ENCODE measurements around the gene AHRR.

AHRR gene

GRCh38 chr5:346229-346935, 24.9 kb downstream of the AHRR start:
- DNase-seq (ENCODE audit: low read depth in 2 of 2): no peak

DNA sequence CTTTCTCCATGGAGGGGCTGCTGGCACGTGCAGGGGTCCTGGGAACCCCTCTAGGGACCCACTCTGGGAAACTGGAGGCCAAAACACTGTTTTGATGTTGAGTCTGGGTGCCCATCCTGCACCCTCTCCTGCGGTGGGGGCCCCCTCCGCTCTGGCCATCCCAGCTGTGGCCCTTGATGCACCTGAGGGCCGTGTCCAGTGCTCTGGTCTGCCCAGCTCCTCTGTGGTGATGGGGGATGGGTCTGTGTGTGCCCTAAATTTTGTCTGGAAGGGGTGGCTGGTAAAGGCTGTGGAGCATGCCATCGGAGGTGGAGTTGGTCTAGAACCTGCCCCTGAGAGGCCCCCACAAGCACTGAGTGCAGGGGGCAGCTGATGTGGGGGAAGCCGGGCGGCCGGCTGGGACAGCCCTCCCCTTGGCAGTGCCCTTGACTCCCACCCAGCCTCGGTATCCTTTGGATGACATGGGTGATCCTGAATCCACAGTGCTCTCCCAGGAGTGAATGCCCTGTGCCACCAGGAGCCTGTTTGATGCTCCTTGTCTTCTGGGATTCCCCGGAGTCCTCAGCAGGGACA, 26.3 kb downstream of the AHRR start:
- no peak for DNase-seq (ENCODE audit: low read depth in 2 of 2)

GRCh38 chr5:348726-349125, 27.2 kb downstream of the AHRR start:
- no peak for DNase-seq (ENCODE audit: low read depth in 2 of 2)

DNA sequence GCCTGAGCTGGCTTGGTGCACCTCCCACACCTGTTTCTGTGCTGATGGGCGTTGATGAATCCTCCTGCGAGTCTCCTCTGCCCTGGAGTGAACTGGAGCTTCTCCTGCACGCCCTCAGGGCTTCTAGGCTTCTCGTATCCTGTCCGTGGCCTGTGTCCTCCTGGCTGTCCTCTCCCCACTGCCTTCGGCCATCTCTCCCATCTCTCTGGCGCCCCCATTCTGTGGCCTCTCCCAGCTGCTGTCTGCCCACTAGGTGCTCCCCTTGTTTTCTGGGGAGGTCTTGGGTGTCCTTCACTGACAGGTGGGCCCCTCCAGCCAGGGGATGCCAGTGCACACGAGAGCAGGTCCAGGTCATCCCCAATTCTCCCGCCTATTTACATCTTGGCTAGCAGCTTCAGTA, 28.8 kb downstream of the AHRR start:
- no peak for DNase-seq (ENCODE audit: low read depth in 2 of 2)

GRCh38 chr5:351084-351920, 29.8 kb downstream of the AHRR start:
- no peak for DNase-seq (ENCODE audit: low read depth in 2 of 2)

DNA sequence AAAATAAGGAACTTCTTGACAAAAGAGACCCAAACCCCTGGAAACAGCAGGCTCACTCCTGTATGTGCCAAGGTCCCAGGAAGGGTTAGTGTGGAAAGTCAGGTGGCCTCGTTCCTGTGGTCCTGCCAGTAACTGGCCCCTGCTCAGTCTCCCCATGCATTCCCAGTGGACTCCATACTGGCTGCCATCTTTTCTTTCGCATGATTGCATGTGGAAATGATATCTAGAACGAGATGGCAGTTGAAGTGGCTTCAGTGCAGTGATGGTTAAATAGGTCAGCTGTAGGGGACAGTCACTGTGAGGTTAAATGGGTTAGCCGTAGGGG, 30.4 kb downstream of the AHRR start:
- DNase-seq (ENCODE audit: low read depth in 2 of 2): no peak

DNA sequence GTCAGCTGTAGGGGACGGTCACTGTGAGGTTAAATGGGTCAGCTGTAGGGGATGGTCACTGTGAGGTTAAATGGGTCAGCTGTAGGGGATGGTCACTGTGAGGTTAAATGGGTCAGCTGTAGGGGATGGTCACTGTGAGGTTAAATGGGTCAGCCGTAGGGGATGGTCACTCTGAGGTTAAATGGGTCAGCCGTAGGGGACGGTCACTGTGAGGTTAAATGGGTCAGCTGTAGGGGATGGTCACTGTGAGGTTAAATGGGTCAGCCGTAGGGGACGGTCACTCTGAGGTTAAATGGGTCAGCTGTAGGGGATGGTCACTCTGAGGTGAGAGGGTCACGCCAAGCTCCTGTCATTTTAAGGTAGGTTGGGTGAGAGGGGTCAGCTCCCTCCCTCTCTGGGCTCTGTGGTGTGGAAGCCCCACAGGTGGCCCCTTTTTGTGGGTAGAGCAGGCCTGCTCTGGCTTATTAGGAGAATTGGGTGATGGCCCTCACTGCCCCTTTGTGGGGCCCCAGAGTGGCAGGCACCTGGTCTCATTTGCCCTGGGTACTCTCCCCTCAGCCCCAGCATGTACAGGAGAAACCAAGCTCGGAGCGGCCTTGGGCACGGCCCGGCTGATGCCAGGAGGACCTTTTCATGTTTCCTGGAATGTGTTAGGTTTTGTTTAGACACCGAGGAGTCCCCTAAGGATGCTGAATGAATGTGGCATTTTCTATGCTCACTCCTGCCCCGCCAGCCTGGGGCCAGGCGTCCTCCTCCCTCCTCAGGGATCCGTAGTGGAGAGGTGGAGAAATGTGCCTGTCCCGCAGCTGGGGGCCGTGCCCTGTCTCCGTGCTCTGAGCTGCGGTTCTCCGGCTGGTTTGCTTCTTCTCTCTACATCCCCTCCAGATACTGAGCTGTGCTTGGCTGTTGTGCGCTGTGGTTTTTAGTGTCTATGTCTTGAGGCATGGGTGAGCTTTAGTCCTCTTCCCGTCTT, 31.4 kb downstream of the AHRR start:
- DNase-seq (ENCODE audit: low read depth in 2 of 2): no peak

GRCh38 chr5:353612-354580, 32.4 kb downstream of the AHRR start:
- DNase-seq (ENCODE audit: low read depth in 2 of 2): no peak

DNA sequence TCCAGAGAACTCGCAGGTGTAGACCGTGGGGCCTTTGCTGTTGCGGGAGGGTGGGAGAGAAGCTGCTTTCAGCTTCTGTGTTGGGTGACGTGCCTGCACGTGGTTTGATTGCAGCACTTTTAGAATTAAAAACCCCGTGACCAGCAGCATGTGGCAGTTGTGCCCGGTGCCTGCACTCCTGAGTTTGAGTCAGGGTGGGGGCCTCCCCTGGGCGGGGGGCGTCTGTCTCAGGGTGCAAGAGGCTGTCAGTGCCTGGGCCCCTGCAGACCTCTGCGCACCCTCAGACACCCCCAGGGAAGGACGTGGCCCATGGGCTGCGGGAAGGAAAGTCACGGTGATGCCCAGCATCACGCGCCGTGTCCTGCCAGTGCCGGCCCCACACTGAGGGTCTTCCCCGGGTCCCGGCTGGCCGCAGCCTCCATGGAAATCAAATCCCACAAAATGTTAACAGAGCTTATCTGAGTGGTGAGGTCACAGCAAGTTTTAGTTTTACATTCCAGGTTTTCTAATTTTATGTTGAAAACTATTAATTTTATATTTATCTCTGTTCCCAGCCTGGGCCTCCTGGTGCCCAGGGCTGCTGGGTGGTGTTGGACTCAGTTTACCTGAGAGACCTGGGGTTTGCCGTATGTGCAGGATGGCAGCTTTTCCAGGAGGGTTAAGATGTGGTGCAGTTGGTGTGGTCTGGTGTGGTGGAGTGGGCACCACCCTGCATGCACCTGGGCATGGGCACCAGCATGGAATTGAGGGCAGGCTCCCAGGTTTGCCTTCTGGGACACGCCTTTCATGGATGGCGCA, 33.3 kb downstream of the AHRR start:
- no peak for DNase-seq (ENCODE audit: low read depth in 2 of 2)

- DNase-seq (ENCODE audit: low read depth in 2 of 2): no peak
These were observed 33.9 kb downstream of the AHRR start for GRCh38 chr5:355379-355935.

DNA sequence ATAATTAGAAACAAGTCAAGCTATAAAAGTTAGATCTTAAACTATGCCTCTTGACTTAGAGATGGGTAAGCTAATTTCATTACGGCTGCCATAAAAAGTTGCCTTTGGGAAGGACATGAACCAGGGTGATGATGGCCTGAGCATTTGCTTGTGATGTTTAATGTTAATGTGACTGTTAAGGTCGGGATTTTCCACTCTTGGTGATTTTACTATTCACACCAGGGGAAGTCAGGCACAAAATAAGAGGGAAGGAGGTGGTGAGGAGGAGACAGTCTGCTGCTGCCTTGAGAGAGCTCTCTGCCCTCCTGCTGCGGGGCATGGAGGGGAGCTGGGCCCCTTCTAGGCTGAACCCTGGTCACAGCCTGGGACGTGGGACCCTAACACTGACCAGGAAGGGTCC, 34.4 kb downstream of the AHRR start:
- no peak for DNase-seq (ENCODE audit: low read depth in 2 of 2)

DNA sequence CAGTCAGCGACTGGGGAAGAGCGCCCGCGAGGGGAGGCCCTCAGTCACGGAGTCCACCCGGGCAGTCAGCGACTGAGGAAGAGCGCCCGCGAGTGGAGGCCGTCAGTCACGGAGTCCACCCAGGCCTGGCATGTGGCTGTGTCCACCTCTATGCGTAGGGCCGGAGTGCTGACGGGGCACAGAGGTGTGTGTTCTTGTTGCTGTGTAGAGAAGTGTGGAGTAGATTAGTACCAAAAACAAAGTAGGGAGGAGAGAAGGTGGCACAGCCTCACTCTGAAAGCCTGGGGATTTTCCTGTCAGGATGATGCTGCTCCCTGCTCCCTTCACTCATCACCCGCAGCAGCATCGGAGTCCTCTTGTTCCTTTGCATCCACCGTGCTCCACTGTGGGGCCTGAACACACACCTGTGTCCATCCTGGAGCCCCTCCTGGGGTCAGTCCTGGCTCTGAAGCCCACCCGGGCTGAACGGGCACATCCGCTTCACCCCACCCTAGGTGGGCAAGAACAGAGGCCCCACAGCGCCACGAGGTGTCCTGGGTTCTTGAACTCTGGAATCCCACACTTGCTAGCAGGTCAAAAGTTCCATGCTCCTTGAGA, 37.9 kb downstream of the AHRR start:
- no peak for DNase-seq (ENCODE audit: low read depth in 2 of 2)

- no peak for DNase-seq (ENCODE audit: low read depth in 2 of 2)
These were observed 38.9 kb downstream of the AHRR start for GRCh38 chr5:360257-361027.

GRCh38 chr5:362189-362588, 40.7 kb downstream of the AHRR start:
- no peak for DNase-seq (ENCODE audit: low read depth in 2 of 2)

- no peak for DNase-seq (ENCODE audit: low read depth in 2 of 2)
These were observed 41.7 kb downstream of the AHRR start for GRCh38 chr5:362978-363765.

DNA sequence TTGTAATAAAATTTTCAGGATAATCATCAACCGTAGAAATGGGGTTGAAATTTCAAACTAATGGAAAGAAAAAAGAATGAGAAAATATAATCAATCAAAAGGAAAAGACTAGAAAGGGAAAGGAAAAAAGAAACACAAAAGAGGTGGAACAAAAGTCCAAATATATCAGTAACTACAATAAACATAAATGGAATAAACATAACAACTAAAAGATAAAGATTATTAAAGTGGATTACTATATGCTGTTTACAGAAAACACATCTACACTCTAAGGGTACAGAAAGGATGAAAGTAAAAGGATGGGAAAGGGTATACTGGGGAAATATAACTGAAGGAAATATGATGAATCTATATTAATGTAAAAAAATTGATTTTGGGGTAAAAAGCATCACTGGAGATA, 43.0 kb downstream of the AHRR start:
- no peak for DNase-seq (ENCODE audit: low read depth in 2 of 2)

- DNase-seq (ENCODE audit: low read depth in 2 of 2): no peak
These were observed 45.2 kb downstream of the AHRR start for GRCh38 chr5:366541-367357.

All from stimulated activated CD8-positive, alpha-beta memory T cell treated with anti-CD3 and anti-CD28 coated beads, Interleukin-7, amount 100 ng/mL, for 4 hours (primary cell).